WERI-Rb-1 (cell line): ENCODE data around the gene HEMK1.

Source experiments
- DNase-seq: peaks from one replicate; pipeline ENCODE4 v3.0.0-alpha.2; 2020
- H3K27ac ChIP-seq: fragments of 250-450 bp; sonication (Bioruptor Pico); 2 replicates; pipeline ENCODE4 v1.5.1; 2020; ENCODE audit warnings: mild to moderate bottlenecking, moderate library complexity
- H3K27me3 ChIP-seq: fragments of 250-450 bp; sonication (Bioruptor Pico); 2 replicates; pipeline ENCODE4 v1.5.1; 2021; ENCODE audit warnings: mild to moderate bottlenecking, low read depth, moderate library complexity; ENCODE audit not compliant: insufficient read depth, severe bottlenecking
- H3K36me3 ChIP-seq: fragments of 250-450 bp; sonication (Bioruptor Pico); 2 replicates; pipeline ENCODE4 v1.5.1; 2020; ENCODE audit warnings: mild to moderate bottlenecking, moderate library complexity
- H3K4me3 ChIP-seq: 2 replicates; pipeline ENCODE4 v1.5.1; 2011; ENCODE audit warnings: low read depth, mild to moderate bottlenecking, control low read depth, low read length
- H3K9me3 ChIP-seq: fragments of 250-450 bp; sonication (Bioruptor Pico); 2 replicates; pipeline ENCODE4 v1.5.1; 2021; ENCODE audit warnings: mild to moderate bottlenecking, moderate library complexity; ENCODE audit not compliant: severe bottlenecking
- CTCF ChIP-seq: IDR thresholded peaks from 2 replicates; pipeline ENCODE4 v1.5.1; 2011; ENCODE audit warnings: low read depth, mild to moderate bottlenecking, control low read depth, inconsistent platforms, low read length

The HEMK1 gene

GRCh38 chr3:50626401-50626800 lies 57.1 kb downstream of the HEMK1 start:
- H3K27ac ChIP-seq: no peak overlapping the region
- no peaks in the 10 kb centered on the region for H3K27me3 ChIP-seq
- DNase-seq: no peak
- H3K9me3 ChIP-seq: no peaks in the 10 kb centered on the region
- H3K4me3 ChIP-seq: no peak overlapping the region
- no peaks in the 10 kb centered on the region; the same call in 1 of the 2 replicates for H3K36me3 ChIP-seq
- TF ChIP-seq CTCF: no peak

GRCh38 chr3:50627407-50628051 lies 58.2 kb downstream of the HEMK1 start:
- no peaks in the 10 kb centered on the region for H3K27me3 ChIP-seq
- DNase-seq: peak; percentile 74
- peak; percentile 75 for TF ChIP-seq CTCF
- no peaks in the 10 kb centered on the region; the same call in 1 of the 2 replicates for H3K36me3 ChIP-seq
- H3K27ac ChIP-seq: no peak overlapping the region
- no peaks in the 10 kb centered on the region for H3K9me3 ChIP-seq
- H3K4me3 ChIP-seq: no peak overlapping the region

- Histone ChIP-seq H3K27ac (no peak overlapping the region), H3K36me3 (no peaks in the 10 kb centered on the region; the same call in 1 of the 2 replicates), H3K9me3 (no peaks in the 10 kb centered on the region), H3K27me3 (no peaks in the 10 kb centered on the region), H3K4me3 (no peak overlapping the region)
- TF ChIP-seq CTCF: no peak
- no peak for DNase-seq
Measured at GRCh38 chr3:50628601-50629000, 59.3 kb downstream of the HEMK1 start.

- Histone ChIP-seq H3K27ac (no peak overlapping the region), H3K27me3 (no peaks in the 10 kb centered on the region), H3K36me3 (no peaks in the 10 kb centered on the region), H3K9me3 (no peaks in the 10 kb centered on the region), H3K4me3 (no peak overlapping the region)
- TF ChIP-seq CTCF: no peak
- DNase-seq: no peak
Measured at GRCh38 chr3:50630394-50630793, 61.1 kb downstream of the HEMK1 start.

- no peak overlapping the region for H3K27ac ChIP-seq
- no peaks in the 10 kb centered on the region for H3K9me3 ChIP-seq
- no peaks in the 10 kb centered on the region for H3K27me3 ChIP-seq
- H3K36me3 ChIP-seq: no peaks in the 10 kb centered on the region
- no peak overlapping the region for H3K4me3 ChIP-seq
- no peak for TF ChIP-seq CTCF
- DNase-seq: no peak
Measured at GRCh38 chr3:50630877-50631276, 61.6 kb downstream of the HEMK1 start.

- no peak for TF ChIP-seq CTCF
- no peaks in the 10 kb centered on the region for H3K9me3 ChIP-seq
- no peaks in the 10 kb centered on the region for H3K36me3 ChIP-seq
- DNase-seq: no peak
- no peak overlapping the region for H3K27ac ChIP-seq
- H3K27me3 ChIP-seq: no peaks in the 10 kb centered on the region
- no peak overlapping the region for H3K4me3 ChIP-seq
Measured at GRCh38 chr3:50632450-50632849, 63.1 kb downstream of the HEMK1 start.
